Naive B cell (primary cell): ENCODE measurements around the gene SAYSD1. TPM values are rescaled to one million over a fixed set of nuclear protein-coding genes. Genes with fewer than 3 reads are reported as not detected.
A peak's percentile ranks its signal among the peaks of the same experiment; 100 is the strongest.

Experiments
- ATAC-seq, 2 donors: fragments of 150-1000 bp; cut with Tn5 transposase; 2 replicates each; pipeline ENCODE4 v1.10.0; 2021; ENCODE audit warnings: low read depth in 2 of 2, mild to moderate bottlenecking in 2 of 2, moderate library complexity in 2 of 2
- DNase-seq: peaks from one replicate; pipeline ENCODE4 v3.0.0; 2022
- H3K27ac Mint-ChIP-seq, 6 donors: one replicate each; pipeline ENCODE4 v1.8.0; 2020 to 2022; ENCODE audit warnings: mild to moderate bottlenecking in 6 of 6, mixed read lengths in 6 of 6, moderate library complexity in 5 of 6, inconsistent platforms in 2 of 6
- H3K27me3 Mint-ChIP-seq, 3 donors: one replicate each; pipeline ENCODE4 v1.8.0; 2021 to 2022; ENCODE audit warnings: mixed read lengths in 3 of 3, mild to moderate bottlenecking in 1 of 3
- H3K36me3 Mint-ChIP-seq, 2 donors: one replicate each; pipeline ENCODE4 v1.8.0; 2020 to 2022; ENCODE audit warnings: mixed read lengths in 2 of 2, inconsistent platforms in 1 of 2, mild to moderate bottlenecking in 1 of 2
- H3K4me1 Mint-ChIP-seq, 3 donors: one replicate each; pipeline ENCODE4 v1.8.0; 2020 to 2022; ENCODE audit warnings: mixed read lengths in 3 of 3, inconsistent platforms in 1 of 3, mild to moderate bottlenecking in 1 of 3, moderate library complexity in 1 of 3
- H3K4me3 Mint-ChIP-seq, 8 donors: one replicate each; pipeline ENCODE4 v1.8.0; 2020 to 2022; ENCODE audit warnings: mild to moderate bottlenecking in 8 of 8, mixed read lengths in 8 of 8, moderate library complexity in 8 of 8, inconsistent platforms in 2 of 8
- H3K9me3 Mint-ChIP-seq, 7 donors: one replicate each; pipeline ENCODE4 v1.8.0; 2020 to 2022; ENCODE audit warnings: mixed read lengths in 7 of 7, mild to moderate bottlenecking in 5 of 7, inconsistent platforms in 2 of 7, moderate library complexity in 1 of 7
- polyA plus RNA-seq, 6 donors: library from polyadenylated mRNA; unstranded; fragments of 300-500 nt; fragmentation: Illumina TruSeq; gene quantifications; one replicate each; pipeline ENCODE4 v1.2.3, GENCODE V29; 2021; ENCODE audit warnings: low read depth in 6 of 6

SAYSD1 gene
- polyA plus RNA-seq, 6 donors from 2014 or later: 16.4 to 21.0 (median 18.7) TPM

- Mint-ChIP-seq H3K4me3 (no peak overlapping the region), H3K36me3 (no peaks in the 10 kb centered on the region), H3K9me3 (peaks cover 0 to 2% (median 0%) of the 10 kb centered on the region in 7 donors), H3K4me1 (peaks cover 0 to under 1% (median 0%) of the 10 kb centered on the region in 3 donors), H3K27ac (no peak overlapping the region), H3K27me3 (peaks cover 31 to 64% (median 48%) of the 10 kb centered on the region in 3 donors)
- DNase-seq (no peak), ATAC-seq (no peak)
Observed at GRCh38 chr6:39056191-39056590, 58.8 kb downstream of the SAYSD1 start.

GRCh38 chr6:39055661-39056060, 59.3 kb downstream of the SAYSD1 start:
- DNase-seq (no peak), ATAC-seq (no peak)
- Mint-ChIP-seq H3K27me3 (peaks cover 29 to 65% (median 50%) of the 10 kb centered on the region in 3 donors), H3K27ac (peak overlapping the region in 1 of 6 donors; percentile 68), H3K4me3 (no peak overlapping the region), H3K4me1 (peaks cover 0 to 3% (median 0%) of the 10 kb centered on the region in 3 donors), H3K9me3 (peaks cover 0 to 2% (median 0%) of the 10 kb centered on the region in 7 donors), H3K36me3 (no peaks in the 10 kb centered on the region)

GRCh38 chr6:39054577-39055142, 60.3 kb downstream of the SAYSD1 start:
- Mint-ChIP-seq H3K4me3 (no peak overlapping the region), H3K4me1 (peaks cover 0 to 3% (median under 1%) of the 10 kb centered on the region in 3 donors), H3K9me3 (peaks cover 0 to 2% (median 0%) of the 10 kb centered on the region in 7 donors), H3K27me3 (peaks cover 21 to 65% (median 50%) of the 10 kb centered on the region in 3 donors), H3K27ac (no peak overlapping the region), H3K36me3 (no peaks in the 10 kb centered on the region)
- DNase-seq (no peak), ATAC-seq (no peak)

Other genes with a start within 250 kb of the SAYSD1 start
- gene GLP1R, start 66.4 kb downstream of the SAYSD1 start, polyA plus RNA-seq: not detected
- under 1 TPM in 1 of 6 donors, not detected in 5; 0.16 TPM for gene KCNK5, start 114.3 kb upstream of the SAYSD1 start, polyA plus RNA-seq
- not detected for gene KCNK17, start 199.2 kb upstream of the SAYSD1 start, polyA plus RNA-seq
- gene KCNK16, start 207.5 kb upstream of the SAYSD1 start, polyA plus RNA-seq: not detected